HuH-7 (cell line): ENCODE measurements around the gene C14orf180.
"Not testable (repeated sequence)": the region's sequence is repeated elsewhere in the genome, so short reads cannot be mapped to it uniquely, and the experiment has no call there.

Source experiments
- DNase-seq: peaks from one replicate; pipeline ENCODE4 v3.0.0; 2011; ENCODE audit warnings: low spot score

C14orf180 gene

GRCh38 chr14:104579939-104580338, 375 bp downstream of the C14orf180 start:
- not testable (repeated sequence) for DNase-seq

DNA sequence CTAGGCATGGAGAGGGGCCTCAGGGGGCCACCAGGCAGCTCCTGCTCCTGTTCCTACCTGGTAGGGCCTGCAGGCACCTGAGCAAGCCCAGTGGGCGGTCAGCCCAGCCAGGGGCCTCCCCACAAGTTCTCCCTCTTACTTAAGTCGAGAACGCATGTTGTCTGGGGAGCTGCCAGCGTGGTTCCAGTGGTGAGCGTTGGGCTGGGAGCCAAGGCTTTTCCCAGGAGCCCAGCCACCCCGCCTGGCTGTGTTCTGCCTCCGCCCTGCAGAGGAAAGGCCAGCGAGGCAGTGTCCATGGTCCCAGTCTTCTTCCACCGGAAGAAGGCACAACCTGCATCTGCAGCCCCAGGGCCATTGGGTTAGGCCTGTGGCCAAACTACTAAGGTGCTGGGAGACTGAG, 1.4 kb downstream of the C14orf180 start:
- DNase-seq, result no peak

DNA sequence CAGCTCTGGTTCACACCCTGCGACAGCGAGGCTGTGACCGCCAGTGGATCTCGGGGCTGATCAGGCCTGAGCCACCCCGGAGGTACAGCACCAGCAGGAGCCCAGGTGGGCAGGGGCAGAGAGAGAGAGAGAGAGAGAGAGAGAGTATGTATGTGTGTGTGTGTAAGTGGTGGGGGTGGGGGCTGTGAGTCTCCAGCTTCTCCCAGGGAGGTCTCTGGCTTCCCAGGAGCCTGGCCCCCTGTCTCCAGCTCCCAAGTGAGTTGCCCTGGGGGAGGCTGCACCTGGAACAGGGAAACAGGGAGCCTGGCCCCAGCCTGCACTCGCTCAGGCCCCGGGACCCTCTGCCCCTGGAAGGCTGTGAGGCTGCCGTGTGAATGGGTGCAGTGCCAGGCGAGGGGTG, 2.0 kb downstream of the C14orf180 start:
- no peak for DNase-seq

DNA sequence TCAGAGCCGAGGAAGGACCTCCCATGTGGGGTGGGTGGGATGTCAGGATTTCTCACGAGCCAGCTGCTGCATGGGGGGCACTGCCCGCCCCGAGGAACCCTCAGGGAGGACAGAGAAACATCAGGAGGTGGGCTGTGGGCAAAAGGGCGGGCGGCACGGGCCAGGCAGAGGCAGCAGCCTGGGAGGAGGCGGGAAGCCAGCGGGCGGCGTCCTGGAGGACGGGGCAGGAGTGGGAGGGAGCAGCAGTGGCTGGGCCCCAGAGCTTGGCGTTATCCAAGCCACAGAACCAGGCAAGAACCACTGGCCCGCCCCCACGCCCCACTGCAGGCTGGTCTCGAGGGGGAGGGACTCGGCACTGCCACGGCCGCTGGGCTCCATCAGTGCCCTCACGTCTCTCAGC, 2.4 kb downstream of the C14orf180 start:
- no peak for DNase-seq

- no peak for DNase-seq
Observed at GRCh38 chr14:104582662-104583061, 3.1 kb downstream of the C14orf180 start.

DNA sequence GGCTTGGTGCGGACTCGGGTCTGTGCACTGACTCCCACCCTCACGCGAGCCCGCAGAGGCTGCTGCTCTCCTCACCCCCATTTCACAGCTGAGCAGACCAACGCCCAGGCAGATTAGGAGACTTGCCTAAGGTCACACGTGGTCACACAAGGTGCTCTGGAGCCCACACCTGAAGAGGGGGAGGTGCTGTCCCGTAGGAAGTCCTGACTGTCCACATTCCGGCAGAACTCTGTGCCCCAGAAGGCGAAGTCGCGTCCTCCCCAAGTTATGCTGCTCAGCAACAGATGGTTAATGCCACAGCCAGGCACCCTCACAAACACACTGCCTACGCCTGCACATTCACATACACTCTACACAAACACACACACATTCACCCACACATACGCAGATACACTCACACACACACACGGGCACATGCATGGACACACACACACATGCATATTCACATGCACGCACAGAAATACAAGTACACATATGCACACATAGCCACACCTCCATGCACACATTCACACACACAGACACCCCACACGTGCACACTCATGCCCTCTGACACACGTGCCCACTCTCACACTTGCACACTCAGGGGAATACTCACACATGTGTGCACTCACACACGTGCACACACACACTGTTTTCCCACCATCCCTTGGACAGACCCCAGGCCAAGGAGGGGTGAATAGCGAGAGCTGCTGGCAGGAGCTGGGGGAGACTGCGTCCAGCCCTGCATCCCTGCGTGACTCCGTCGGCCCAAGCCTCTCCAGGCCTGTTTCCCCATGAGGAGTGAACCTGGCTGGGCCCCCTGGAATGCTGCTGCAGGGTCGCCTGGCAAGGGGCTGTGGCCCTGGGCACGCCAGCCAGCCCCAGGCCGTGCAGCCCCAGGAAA, 4.1 kb downstream of the C14orf180 start:
- DNase-seq, result no peak

DNA sequence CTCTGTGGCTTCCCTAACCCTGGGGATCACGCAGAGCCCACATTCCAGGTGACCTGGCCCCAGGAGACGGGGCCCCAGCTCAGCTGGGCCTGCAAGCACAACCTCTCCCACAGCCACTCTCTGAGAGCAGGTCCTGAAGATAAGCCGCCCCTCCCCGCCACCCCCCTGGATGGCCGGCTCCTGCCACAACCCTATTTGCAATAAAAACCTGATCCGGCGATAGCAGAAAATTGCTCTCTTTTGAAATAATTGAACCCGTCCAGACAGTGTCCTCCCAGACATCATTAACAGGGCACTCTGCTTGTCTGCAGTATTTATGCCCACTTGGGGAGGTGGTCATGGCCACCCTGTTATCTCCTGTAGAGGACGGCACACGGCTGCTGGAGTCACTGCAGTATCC, 5.0 kb downstream of the C14orf180 start:
- DNase-seq, result no peak

- DNase-seq, result no peak
Observed at GRCh38 chr14:104585966-104586697, 6.6 kb downstream of the C14orf180 start.

GRCh38 chr14:104586832-104587620, 7.5 kb downstream of the C14orf180 start:
- DNase-seq, result no peak

DNA sequence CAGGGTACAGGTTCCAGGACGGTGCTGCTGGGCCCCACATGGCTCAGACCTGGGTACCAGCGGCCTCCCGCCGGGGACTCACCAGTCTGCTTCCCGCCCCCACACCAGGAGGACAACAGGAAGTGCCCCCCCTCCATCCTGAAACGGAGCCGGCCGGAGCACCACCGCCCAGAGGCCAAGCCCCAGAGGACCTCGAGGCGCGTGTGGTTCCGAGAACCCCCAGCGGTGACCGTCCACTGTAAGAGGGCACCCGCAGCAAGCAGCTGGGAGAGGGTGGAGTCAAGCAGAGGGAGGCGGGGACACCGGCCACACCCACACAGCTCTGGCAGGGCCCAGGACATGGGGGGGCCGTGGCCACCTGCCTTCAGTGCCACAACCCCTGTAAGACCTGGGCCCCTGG, 8.1 kb downstream of the C14orf180 start:
- DNase-seq, result no peak

DNA sequence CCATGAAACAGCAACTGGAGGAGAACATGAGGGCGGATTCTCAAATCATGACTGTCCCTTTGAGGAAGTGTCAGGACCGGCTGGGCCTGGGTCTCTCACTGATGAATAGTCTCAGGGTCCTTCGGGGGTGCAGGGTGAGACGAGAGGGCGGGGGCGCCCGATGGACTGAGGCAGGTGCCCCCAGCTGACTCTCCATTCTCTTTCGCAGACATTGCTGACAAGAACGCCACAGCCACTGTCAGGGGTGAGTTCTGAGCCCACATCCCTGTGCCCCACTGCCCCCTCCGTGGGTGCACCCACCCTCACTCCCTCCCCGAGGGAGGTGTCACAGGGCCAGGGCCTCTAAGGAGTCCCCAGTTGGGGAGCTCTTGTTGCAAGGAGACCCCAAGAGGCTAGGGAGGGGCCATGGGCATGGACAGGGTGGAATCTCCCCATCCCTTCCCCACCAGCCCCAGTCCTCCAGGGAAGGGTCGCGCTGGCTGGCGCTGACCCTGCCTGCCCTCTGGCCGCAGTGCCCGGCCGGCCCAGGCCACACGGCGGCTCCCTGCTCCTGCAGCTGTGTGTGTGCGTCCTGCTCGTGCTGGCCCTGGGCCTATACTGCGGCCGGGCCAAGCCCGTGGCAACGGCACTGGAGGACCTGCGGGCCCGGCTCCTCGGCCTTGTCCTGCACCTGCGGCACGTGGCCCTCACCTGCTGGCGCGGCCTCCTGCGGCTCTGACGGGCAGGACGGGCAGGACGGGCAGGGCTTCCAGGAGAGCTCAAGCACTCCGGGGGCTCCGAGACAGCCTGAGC, 8.7 kb downstream of the C14orf180 start:
- no peak for DNase-seq

GRCh38 chr14:104589338-104590195, 10.0 kb downstream of the C14orf180 start:
- DNase-seq, result no peak

GRCh38 chr14:104590240-104590965, 10.8 kb downstream of the C14orf180 start:
- no peak for DNase-seq

GRCh38 chr14:104591031-104591430, 11.5 kb downstream of the C14orf180 start:
- DNase-seq, result no peak

DNA sequence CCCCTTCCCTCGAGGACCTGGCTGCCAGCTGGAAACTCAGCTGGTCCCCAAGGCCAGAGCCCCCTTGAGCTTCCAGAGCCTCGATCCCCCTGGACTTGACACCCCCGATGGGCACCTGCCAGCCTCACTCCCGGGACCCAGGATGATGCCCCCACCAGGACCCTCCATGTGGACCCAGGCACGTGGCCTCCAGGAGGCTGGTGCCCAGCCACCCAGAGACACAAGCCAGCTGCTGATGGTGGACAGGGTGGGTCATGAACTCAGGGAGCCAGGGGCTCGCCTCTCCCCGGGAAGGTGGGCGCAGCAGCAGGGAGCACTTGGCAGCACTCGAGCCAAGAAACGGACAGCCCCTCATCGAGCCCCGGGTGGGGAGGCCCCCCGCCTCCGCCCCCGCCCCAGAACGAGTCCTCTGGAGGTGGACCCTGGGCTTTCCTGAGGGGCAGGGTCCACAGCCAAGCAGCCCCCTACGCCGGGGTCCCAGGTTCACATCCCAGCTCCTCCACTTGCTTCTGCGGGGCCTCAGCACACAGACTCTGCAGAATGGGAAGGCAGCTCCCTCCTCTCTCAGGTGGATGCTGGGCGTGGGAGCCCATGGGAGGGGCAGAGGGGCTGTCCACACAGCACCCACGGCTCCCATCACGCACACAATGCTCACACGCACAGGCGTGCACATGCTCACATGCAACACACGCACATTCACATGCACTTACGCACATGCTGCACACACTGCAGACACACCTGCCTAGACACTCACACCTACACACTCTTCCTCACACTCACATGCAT, 12.1 kb downstream of the C14orf180 start:
- DNase-seq, result no peak

- no peak for DNase-seq
Observed at GRCh38 chr14:104592292-104592672, 12.7 kb downstream of the C14orf180 start.

- no peak for DNase-seq
Observed at GRCh38 chr14:104592785-104593184, 13.2 kb downstream of the C14orf180 start.

DNA sequence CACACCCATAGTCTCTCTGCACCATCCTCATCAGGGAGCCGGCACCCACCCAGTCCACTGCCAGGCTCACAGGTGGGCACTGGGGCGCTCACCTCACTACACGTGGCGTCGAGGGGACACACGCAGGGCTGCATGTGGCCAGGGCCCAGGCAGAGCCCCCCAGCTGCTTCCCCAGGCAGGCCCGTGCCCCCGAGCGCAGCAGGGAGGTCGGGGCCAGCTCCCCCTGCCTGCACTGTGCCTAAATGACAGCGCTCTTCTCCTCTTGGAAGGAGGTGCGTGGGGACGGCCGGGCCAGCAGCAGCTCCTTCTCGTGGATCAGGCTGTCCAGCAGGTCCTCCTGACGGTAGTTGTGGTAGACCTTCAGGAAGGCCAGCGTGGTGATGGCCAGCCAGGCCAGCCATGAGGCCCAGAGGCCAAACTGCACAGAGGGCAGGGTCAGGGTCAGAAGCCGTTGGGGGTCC, 13.7 kb downstream of the C14orf180 start:
- DNase-seq, result no peak

GRCh38 chr14:104593710-104594136, 14.2 kb downstream of the C14orf180 start:
- DNase-seq, result no peak
